GM18511 (cell line): ENCODE results near the gene MDFIC.

Experiments
- ATAC-seq: cut with Tn5 transposase; IDR thresholded peaks from one replicate; pipeline ENCODE4 v1.9.1; 2021; ENCODE audit warnings: mild to moderate bottlenecking, moderate library complexity; ENCODE audit not compliant: unreplicated experiment

MDFIC gene

GRCh38 chr7:114949231-114949630, 27.3 kb downstream of the MDFIC start:
- ATAC-seq = no peak

- no peak for ATAC-seq
Measured at GRCh38 chr7:114952296-114952695, 30.4 kb downstream of the MDFIC start.

GRCh38 chr7:114953724-114954123, 31.8 kb downstream of the MDFIC start:
- ATAC-seq = no peak

DNA sequence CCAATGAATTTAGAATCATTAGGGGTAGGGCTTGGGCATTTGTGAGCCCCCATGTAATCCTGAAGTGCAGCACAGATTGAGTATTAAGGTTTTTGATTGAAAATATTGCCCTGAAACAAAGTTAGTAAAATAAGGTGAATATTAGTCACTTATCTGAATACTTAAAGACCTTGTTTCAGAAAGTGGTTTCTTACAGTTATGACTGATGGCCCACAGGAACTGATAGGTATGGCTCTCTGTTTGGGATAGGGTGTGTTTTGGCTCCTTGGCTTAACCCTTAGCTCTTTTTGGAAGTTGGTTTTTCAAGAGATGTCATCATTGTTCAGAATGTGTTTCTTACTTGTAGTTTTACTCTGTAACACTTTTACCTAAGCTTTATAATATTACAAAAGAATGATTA, 34.8 kb downstream of the MDFIC start:
- peak; percentile 48 for ATAC-seq

GRCh38 chr7:114957444-114957843, 35.5 kb downstream of the MDFIC start:
- ATAC-seq = no peak

- ATAC-seq = peak; percentile 81
Measured at GRCh38 chr7:114959931-114960330, 38.0 kb downstream of the MDFIC start.

DNA sequence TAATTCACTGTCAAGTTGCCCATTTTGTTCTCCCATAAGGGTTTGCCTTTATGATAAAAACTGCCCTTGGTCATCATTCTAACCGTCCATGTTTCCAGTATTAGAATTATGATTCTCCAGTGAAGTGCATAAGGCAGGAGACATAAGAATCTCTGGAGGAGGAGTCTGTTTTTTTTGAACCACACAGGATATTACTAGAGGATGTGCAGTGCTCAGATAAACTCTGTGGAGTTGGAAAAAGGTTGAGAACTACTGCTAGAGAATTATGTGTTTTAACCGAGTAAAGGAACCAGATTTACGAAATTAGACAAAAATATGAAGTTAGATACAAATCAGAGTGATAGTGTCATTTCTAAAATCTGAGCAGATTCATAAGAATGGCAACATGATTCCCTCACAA, 40.5 kb downstream of the MDFIC start:
- no peak for ATAC-seq

- no peak for ATAC-seq
Measured at GRCh38 chr7:114966156-114966555, 44.3 kb downstream of the MDFIC start.

DNA sequence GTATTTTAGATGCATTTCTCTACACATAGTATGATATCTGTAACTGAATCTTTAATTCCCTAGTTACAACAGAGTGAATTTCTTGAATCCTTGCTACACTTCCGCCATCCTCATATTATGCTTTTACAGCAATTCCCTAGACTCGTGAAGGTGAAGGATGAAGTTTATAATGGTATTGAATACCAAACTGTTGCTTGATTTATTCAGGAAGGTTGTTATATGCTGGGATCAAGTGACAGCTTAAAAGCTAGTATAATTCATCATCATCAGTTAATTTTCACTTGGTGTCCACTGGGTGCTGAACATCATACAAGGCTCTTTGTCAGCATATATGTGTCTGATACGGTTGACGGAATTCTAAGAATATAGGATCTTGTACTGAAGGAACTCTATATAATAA, 47.2 kb downstream of the MDFIC start:
- no peak for ATAC-seq

DNA sequence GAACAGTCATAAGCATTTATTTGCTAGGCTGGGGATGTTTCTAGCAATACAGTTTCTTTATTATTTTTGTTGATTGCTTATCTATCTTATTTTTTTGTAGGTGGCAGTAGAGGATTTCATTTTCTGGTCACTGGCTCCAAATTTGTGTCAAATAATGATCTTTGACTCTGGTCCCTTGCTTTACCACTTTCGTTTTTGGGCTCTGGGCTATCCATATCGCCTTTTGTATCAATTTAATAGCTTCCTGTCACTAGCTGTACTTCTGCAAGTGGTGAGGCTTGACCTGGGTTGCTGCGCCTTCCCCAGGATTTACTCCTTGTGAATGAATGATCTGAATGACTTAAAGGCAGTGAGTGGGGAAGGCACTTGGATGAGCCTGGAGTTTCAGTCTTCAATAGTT, 48.4 kb downstream of the MDFIC start:
- no peak for ATAC-seq

GRCh38 chr7:114970732-114971131, 48.8 kb downstream of the MDFIC start:
- no peak for ATAC-seq

- ATAC-seq = peak; percentile 36
Measured at GRCh38 chr7:114972567-114972966, 50.7 kb downstream of the MDFIC start.

GRCh38 chr7:114973147-114973546, 51.3 kb downstream of the MDFIC start:
- ATAC-seq = no peak

GRCh38 chr7:114975401-114975800, 53.5 kb downstream of the MDFIC start:
- no peak for ATAC-seq

DNA sequence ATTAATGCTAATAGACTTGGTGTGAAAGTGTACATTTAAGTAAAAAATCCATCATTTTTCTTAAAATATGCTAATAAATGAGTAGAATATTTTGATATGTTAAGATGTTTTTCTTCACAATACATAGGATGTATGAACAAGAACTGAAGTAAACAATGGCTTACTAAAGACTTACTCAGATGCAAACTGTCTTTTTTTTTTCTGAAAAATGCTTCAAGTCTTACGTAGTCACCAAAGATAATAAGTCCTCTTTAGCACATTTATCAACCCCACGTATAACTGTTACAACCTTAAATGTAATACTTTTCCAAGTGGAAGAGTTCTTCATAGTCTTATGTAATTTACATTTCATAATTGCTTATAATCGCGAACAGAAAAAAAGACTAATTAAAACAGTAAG, 54.8 kb downstream of the MDFIC start:
- no peak for ATAC-seq

DNA sequence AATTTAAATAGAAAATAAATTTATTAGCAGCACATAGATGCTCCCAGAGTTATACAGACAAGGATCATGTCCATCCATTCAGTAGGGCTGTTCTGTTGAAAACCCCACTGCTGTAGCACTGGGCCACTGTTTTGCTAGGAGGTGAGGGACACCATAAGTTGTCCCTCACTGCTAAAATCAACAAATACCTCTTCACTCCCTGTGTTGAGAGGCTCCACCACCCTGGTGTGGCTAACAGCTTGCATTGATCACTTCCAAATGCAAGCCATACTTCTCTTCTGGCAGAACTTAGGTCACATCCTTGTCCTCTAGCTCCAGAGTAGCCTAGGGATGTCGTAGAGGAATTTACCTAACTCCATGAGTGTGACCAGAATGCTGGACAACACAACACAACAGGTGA, 55.4 kb downstream of the MDFIC start:
- no peak for ATAC-seq

GRCh38 chr7:114979388-114979787, 57.5 kb downstream of the MDFIC start:
- no peak for ATAC-seq

GRCh38 chr7:114979803-114980507, 58.1 kb downstream of the MDFIC start:
- ATAC-seq = no peak

DNA sequence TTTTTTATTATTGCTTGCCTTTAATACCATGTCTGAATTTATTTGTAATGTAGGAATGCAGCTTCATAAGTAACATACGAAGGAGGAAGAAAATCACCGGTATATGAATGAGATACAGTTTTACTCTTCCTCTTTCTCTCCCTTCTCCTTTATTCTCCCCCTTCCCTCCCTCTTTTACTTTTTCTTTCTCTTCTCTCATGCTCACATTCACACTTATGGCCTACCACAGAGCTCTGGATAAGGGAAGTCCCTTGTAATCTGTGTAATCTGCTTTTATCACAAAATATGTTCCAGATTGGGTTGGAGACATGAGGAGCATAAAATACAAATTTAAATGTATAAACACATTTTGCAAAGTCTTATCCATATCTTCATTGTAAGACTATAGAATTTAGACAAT, 59.4 kb downstream of the MDFIC start:
- peak; percentile 43 for ATAC-seq

DNA sequence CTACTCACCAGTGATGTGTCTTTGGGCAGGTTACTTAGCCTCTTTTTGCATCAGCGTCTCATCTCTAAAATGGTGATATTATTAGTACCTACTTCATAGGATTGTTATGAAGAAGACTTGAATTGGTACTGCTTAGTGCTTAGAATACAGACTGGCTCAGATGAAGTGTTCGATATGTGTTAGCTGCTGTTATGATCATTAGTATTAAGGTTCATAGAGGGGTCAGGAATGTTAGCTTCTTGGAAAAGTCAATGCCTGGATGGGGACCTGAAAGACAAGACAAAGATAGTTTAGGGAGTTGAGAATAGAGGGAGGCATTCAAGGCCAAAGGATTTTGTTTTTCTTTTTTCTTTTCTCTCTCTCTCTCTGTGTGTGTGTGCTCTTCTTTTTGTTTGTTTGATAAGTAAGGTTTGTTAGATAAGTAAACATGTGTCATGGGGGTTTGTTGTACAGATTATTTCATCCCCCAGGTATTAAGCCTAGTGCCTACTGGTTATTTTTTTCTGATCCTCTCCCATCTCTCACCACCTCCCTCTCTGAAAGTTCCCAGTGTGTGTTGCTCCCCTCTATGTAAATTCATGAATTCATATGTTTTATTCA, 63.3 kb downstream of the MDFIC start:
- no peak for ATAC-seq

DNA sequence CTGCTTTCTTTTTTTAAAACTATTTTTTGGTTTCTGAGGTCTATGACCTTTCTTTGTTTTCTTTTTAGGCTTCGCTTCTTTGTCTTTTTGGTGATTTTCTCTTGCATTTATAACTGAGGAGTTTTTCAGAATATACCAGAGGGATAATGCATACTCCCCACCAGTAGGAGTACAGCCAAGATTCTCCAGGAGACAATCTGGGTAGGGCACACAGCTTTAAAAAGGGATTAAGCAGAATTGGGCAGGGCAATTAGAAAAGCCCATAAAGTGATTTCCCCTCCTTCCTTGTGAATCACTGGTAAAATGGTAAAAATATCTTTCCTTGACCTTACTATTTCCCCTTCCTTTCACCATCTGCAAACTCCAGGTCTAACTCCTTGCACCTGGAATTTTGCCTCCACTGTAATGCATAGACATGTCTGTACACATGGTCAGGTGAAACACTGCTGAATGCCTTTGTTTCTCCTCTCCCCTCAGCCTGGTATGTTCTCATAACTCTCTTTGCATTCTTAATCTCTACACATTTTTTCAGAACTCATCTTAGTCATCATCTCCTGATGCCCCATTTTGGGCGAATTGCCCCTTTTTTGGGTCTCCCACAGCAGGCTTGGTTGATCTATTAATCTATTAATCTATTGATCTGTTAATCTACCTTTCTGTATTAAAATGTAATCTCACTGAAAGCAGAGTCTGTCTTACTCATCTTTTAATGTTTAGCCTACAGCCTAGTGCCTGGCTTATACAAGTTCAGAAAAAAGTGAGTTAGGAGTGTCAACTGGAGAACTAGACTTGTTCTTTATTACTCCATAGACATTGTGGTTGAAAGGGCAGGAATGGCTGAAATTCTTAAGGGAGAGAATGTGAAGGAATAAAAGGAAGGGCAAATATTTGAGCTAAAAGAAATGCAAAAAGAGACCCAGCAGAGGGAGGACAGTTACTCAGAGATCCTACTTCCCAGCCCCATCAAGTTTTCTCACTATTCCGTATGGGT, 64.6 kb downstream of the MDFIC start:
- ATAC-seq = no peak

GRCh38 chr7:114988026-114988425, 66.1 kb downstream of the MDFIC start:
- ATAC-seq = no peak
